Fibroblast of lung (primary cell): ENCODE results near the gene RASL11B. TPM values are rescaled to one million over a fixed set of nuclear protein-coding genes. Genes with fewer than 3 reads are reported as not detected.

Source experiments
- DNase-seq, 2 donors: peaks; one replicate each; pipeline versions ENCODE4 v3.0.0 to v3.0.0-alpha.2; 2010; ENCODE audit warnings: low read depth in 2 of 2
- H2AFZ ChIP-seq: 2 replicates; pipeline ENCODE4 v1.5.1; 2012; ENCODE audit warnings: low read length, control low read depth, inconsistent platforms
- H3K27ac ChIP-seq: 2 replicates; pipeline ENCODE4 v1.5.1; 2011; ENCODE audit warnings: low read length, control low read depth; ENCODE audit not compliant: insufficient read depth
- H3K27me3 ChIP-seq: 2 replicates; pipeline ENCODE4 v1.5.1; 2011; ENCODE audit warnings: mild to moderate bottlenecking, low read length; ENCODE audit not compliant: control insufficient read depth, insufficient read depth
- H3K36me3 ChIP-seq: 2 replicates; pipeline ENCODE4 v1.5.1; 2011; ENCODE audit warnings: low read length; ENCODE audit not compliant: control insufficient read depth, insufficient read depth
- H3K4me1 ChIP-seq: 2 replicates; pipeline ENCODE4 v1.5.1; 2011; ENCODE audit warnings: low read length; ENCODE audit not compliant: control insufficient read depth, insufficient read depth; ENCODE audit errors: extremely low read depth
- H3K4me2 ChIP-seq: 2 replicates; pipeline ENCODE4 v1.5.1; 2011; ENCODE audit warnings: low read length, control low read depth; ENCODE audit not compliant: insufficient read depth; ENCODE audit errors: extremely low read depth
- H3K4me3 ChIP-seq, 4 experiments: fragments of 200-600 bp in 1 of 4; sonication (generic) in 1 of 4; replicated peaks in 1 of 4; 2 replicates each; pipeline ENCODE4 v1.5.1; 2011 to 2016; ENCODE audit warnings: low read length in 4 of 4, low read depth in 3 of 4, mild to moderate bottlenecking in 3 of 4, control low read depth in 2 of 4, inconsistent platforms in 1 of 4, mixed read lengths in 1 of 4; ENCODE audit not compliant: insufficient read depth in 1 of 4; ENCODE audit errors: control extremely low read depth in 1 of 4
- H3K79me2 ChIP-seq: 2 replicates; pipeline ENCODE4 v1.5.1; 2012; ENCODE audit warnings: mild to moderate bottlenecking, low read length, inconsistent platforms; ENCODE audit not compliant: control insufficient read depth, insufficient read depth
- H3K9ac ChIP-seq: 2 replicates; pipeline ENCODE4 v1.5.1; 2011; ENCODE audit warnings: mild to moderate bottlenecking, low read length, control low read depth; ENCODE audit not compliant: insufficient read depth
- H3K9me3 ChIP-seq: 2 replicates; pipeline ENCODE4 v1.5.1; 2012; ENCODE audit warnings: low read depth, low read length; ENCODE audit not compliant: control insufficient read depth, insufficient read depth
- H4K20me1 ChIP-seq: 2 replicates; pipeline ENCODE4 v1.5.1; 2011; ENCODE audit warnings: low read length; ENCODE audit not compliant: control insufficient read depth, insufficient read depth; ENCODE audit errors: extremely low read depth
- CTCF ChIP-seq, 2 donors: IDR thresholded peaks in 1 of 2; conservative IDR thresholded peaks in 1 of 2; 1 replicate in 1 of 2; 2 replicates in 1 of 2; pipeline ENCODE4 v1.5.1; 2011 to 2012; ENCODE audit warnings: low read length in 2 of 2, control low read depth in 1 of 2, inconsistent platforms in 1 of 2, low read depth in 1 of 2, mild to moderate bottlenecking in 1 of 2
- EZH2 ChIP-seq: IDR thresholded peaks from 2 replicates; pipeline ENCODE4 v1.5.1; 2012; ENCODE audit warnings: low read length, control low read depth, mild to moderate bottlenecking; ENCODE audit errors: missing control alignments
- polyA plus RNA-seq, 2 donors: library from polyadenylated mRNA; depleted of rRNA in 1 of 2; stranded (reverse) in 1 of 2; unstranded in 1 of 2; fragments of >200 nt; gene quantifications; 2 replicates each; pipeline ENCODE4 v1.2.1, GENCODE V29; 2011 to 2012; ENCODE audit warnings: missing spikeins in 1 of 2
- total RNA-seq: library from RNA; depleted of rRNA; stranded (reverse); fragments of >200 nt; gene quantifications from 2 replicates; pipeline ENCODE4 v1.2.1, GENCODE V29; 2014

RASL11B gene
- total and polyA plus RNA-seq, 2 donors (not counting 1 experiment from before 2014, with no cell fraction given) = 2.1 to 15.2 TPM

DNA sequence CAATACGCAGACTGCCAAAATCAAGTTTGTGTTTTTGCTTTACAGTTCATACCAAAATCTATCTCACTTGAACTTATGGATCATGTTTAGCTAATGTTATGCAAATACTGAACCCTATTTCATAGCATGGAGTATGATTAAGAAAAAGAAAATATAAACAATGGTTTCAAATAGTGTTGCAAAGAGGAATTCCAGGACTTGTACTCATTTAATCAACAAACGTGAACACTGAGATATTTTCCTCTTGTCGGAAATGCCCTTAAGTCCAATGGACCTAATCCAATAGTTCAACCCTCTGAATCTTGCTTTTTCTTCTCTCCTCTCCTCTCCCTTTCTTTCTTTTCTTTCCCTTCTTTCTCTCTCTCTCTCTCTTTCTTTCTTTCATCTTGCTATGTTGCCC lies 30.8 kb downstream of the RASL11B start:
- DNase-seq = peak; percentile 23 to 73
- H3K4me2 ChIP-seq = no peak overlapping the region
- no peaks in the 10 kb centered on the region for H3K36me3 ChIP-seq
- H3K27ac ChIP-seq = no peak overlapping the region
- H3K27me3 ChIP-seq = no peaks in the 10 kb centered on the region
- H2AFZ ChIP-seq = no peak overlapping the region
- no peaks in the 10 kb centered on the region for H3K4me1 ChIP-seq
- no peaks in the 10 kb centered on the region for H3K79me2 ChIP-seq
- H3K9me3 ChIP-seq = no peaks in the 10 kb centered on the region
- H3K4me3 ChIP-seq = no peak overlapping the region
- H3K9ac ChIP-seq = no peak overlapping the region
- TF ChIP-seq CTCF (conservative IDR thresholded peaks at IDR 0.05 in 1 of 2, IDR thresholded peaks at IDR 0.05 in 1 of 2; ENCODE audit: low read depth in 1 of 2, low read length in 2 of 2) (no peak), EZH2 (no peak)
- no peaks in the 10 kb centered on the region for H4K20me1 ChIP-seq

DNA sequence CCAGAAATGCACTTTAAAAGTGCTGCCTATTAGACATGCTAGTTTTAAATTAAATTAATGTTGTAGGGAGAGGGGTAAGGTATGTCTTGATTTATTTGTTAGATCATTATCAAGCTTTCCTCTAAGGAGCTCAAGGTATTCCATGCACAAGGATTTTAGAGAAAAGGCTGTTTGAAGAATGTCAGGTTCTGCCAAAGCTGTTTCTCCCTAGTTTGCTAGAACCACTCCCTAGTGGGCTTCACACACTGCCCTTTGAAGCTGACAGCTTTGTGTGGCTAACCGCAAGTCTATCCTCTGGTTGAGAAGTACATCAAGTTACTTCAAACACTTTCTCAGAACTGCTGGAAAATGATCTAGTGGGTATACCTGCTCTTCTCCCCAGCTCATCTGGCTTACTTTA lies 32.3 kb downstream of the RASL11B start:
- Histone ChIP-seq H3K4me2 (no peak overlapping the region), H3K9me3 (no peaks in the 10 kb centered on the region), H3K27ac (no peak overlapping the region), H3K27me3 (no peaks in the 10 kb centered on the region), H3K9ac (no peak overlapping the region), H3K79me2 (no peaks in the 10 kb centered on the region), H3K4me3 (no peak overlapping the region), H2AFZ (no peak overlapping the region), H4K20me1 (no peaks in the 10 kb centered on the region), H3K36me3 (no peaks in the 10 kb centered on the region), H3K4me1 (no peaks in the 10 kb centered on the region)
- no peak for TF ChIP-seq EZH2
- no peak for TF ChIP-seq CTCF (conservative IDR thresholded peaks at IDR 0.05 in 1 of 2, IDR thresholded peaks at IDR 0.05 in 1 of 2; ENCODE audit: low read depth in 1 of 2, low read length in 2 of 2)
- DNase-seq = peak in 1 of 2 donors; percentile 41

GRCh38 chr4:52903273-52903672 lies 41.2 kb downstream of the RASL11B start:
- H3K27ac ChIP-seq = no peak overlapping the region
- no peak overlapping the region for H2AFZ ChIP-seq
- no peaks in the 10 kb centered on the region for H4K20me1 ChIP-seq
- H3K9ac ChIP-seq = no peak overlapping the region
- no peak overlapping the region for H3K4me2 ChIP-seq
- no peak for DNase-seq
- no peak for TF ChIP-seq EZH2
- TF ChIP-seq CTCF (conservative IDR thresholded peaks at IDR 0.05 in 1 of 2, IDR thresholded peaks at IDR 0.05 in 1 of 2; ENCODE audit: low read depth in 1 of 2, low read length in 2 of 2) = no peak
- H3K79me2 ChIP-seq = no peaks in the 10 kb centered on the region
- no peak overlapping the region for H3K4me3 ChIP-seq
- H3K9me3 ChIP-seq = no peaks in the 10 kb centered on the region
- H3K4me1 ChIP-seq = peaks cover 2% of the 10 kb centered on the region
- H3K36me3 ChIP-seq = no peaks in the 10 kb centered on the region
- no peaks in the 10 kb centered on the region for H3K27me3 ChIP-seq
